HG02759 (cell line): ENCODE measurements around the gene KISS1R.

Source experiments
- ATAC-seq: cut with Tn5 transposase; IDR thresholded peaks from one replicate; pipeline ENCODE4 v1.9.1; 2021; ENCODE audit warnings: mild to moderate bottlenecking, moderate library complexity; ENCODE audit not compliant: unreplicated experiment

The KISS1R gene

GRCh38 chr19:934865-935479, 17.8 kb downstream of the KISS1R start:
- no peak for ATAC-seq

DNA sequence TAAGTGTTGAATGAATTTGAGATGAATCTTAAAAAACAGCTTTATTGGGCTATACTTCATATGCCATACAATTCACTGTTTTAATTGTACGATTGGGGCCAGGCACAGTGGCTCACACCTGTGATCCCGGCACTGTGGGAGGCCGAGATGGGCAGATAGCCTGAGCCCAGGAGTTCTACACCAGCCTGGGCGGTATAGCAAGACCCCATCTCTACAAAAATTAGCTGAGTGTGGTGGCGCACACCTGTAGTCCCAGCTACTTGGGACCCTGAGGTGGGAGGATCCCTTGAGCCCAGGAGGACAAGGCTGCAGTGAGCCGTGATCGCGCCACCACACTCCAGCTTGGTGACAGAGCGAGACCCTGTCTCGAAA, 19.0 kb downstream of the KISS1R start:
- no peak for ATAC-seq

GRCh38 chr19:937259-937694, 20.1 kb downstream of the KISS1R start:
- ATAC-seq: no peak

DNA sequence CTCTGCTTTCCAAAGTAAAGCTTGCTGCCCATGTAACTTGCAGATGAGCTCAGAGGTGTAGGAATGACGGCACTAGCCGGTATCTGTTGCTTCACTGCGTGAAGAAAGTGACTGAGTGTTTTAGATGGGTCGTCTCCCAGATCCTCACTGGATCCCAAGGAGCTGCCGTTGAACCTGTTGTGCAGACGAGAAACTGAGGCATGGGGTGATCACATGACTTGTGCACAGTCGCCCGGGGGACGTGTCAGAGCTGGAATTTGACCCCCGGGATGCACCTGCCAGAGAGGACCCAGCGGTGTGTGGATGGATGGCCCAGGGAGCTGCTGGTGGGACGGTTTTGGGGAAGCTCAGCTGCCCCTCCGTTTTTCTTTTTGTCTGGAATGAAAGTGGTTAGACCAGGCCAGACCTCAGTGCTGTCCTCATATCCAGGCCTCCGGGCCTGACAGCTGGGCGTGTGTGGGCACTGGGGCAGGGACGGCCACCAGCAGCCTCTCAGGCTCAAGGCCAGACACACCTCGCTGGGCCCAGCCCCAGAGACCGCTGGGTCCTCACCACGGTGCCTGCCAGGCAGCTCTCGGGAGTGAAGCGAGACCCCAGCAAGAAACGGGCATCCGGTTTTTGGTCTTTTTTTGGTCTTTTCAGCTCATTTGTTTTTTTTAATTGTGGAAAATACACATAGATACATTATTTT, 21.2 kb downstream of the KISS1R start:
- no peak for ATAC-seq

DNA sequence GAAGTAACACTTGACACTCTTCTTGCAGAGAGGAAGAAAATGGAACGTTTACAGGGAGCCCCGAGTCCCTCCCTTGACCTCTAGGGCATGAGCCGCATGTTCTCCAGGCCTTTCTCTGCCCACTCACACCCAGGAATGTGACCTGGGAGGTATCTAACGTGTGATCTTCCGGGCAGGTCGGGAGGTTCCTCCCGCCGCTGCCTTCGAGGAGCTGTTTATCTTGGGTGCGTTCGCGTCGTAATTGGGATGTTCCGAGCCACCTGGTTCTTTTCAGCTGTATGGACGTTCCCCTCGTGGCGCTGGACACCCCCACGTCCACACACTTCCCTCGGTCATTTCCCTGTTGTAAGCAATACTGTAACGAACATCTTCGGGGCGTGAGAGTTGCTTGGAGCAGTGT, 22.3 kb downstream of the KISS1R start:
- no peak for ATAC-seq

- no peak for ATAC-seq
Observed at GRCh38 chr19:939922-940321, 22.8 kb downstream of the KISS1R start.

DNA sequence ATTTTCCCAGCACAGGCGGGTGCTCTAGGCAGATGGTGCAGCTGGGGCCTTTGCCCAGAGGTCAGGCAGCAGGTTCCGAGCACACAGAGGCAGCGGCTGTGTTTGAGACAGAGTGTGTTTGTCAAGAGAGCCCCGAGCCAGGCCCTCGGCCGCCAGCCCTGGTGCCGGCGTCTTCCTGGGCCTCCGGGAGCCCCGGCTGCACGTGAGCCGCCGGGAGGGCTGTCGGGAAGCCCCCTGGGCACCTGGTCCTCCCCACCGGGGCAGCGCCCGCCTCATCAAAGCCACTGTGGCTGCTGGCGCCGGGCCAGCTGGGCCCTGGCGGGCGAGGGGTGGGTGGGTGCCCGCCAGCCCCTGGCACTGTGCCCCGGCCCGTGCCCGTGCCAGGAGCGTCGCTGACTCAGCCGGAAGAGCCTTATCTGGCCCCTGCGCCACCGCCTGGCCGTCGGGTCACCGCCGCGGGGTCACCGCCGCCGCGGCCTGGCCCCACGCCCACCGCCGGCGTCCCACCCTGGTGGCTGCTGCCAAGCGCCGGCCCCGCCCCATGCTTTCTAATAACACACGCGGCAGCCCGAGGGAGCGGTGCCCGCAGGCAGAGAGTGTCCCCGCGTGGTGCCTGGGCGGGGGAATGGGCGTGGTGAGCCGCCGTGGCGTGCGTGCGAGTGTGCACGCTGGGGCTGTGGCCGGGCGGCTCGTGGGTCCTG, 23.6 kb downstream of the KISS1R start:
- ATAC-seq: peak; percentile 56

- ATAC-seq: no peak
Observed at GRCh38 chr19:941292-942132, 24.4 kb downstream of the KISS1R start.

GRCh38 chr19:942133-942645, 25.1 kb downstream of the KISS1R start:
- no peak for ATAC-seq

DNA sequence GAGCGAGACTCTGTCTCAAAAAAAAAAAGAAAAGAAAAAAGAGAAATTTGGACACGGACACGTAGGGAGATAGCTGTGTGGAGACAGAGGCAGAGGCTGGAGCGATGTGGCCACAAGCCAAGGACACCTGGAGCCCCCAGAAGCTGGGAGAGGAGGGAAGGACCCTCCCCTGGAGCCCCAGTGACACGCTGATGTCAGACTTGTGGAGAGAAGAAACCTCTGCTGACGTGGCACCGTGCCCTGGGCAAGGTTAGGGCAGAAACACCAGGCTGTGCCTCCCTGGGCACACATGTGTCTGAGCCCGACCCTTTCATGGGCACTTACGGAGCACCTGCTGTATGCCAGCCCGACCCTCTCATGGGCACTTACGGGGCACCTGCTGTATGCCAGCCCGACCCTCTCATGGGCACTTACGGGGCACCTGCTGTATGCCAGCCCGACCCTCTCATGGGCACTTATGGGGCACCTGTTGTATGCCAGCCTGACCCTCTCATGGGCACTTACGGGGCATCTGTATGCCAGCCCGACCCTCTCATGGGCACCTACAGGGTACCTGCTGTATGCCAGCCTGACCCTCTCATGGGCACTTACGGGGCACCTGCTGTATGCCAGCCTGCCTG, 26.5 kb downstream of the KISS1R start:
- ATAC-seq: no peak

DNA sequence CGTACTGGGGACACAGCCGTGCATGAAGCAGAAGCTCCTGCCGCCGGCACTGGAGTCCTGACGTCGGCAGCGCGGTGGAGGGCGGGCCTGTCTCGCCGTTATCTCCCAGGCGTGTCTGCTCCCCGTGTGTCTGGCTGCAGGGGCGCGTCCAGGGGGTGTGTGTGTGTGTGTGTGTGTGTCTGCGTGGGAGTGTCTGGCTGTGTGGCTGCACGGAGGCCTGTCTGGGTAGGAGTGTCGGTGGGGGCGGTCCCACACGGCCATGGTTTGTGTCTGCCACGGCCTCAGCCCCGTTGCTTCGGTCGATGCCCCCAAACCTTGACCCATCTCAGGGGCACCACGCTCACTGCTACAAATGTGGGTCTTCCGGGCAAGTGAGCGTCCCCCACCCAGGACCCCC, 27.0 kb downstream of the KISS1R start:
- no peak for ATAC-seq

- ATAC-seq: no peak
Observed at GRCh38 chr19:944663-945241, 27.6 kb downstream of the KISS1R start.

- ATAC-seq: no peak
Observed at GRCh38 chr19:945401-946252, 28.5 kb downstream of the KISS1R start.

- ATAC-seq: peak; percentile 19
Observed at GRCh38 chr19:947090-947706, 30.1 kb downstream of the KISS1R start.

DNA sequence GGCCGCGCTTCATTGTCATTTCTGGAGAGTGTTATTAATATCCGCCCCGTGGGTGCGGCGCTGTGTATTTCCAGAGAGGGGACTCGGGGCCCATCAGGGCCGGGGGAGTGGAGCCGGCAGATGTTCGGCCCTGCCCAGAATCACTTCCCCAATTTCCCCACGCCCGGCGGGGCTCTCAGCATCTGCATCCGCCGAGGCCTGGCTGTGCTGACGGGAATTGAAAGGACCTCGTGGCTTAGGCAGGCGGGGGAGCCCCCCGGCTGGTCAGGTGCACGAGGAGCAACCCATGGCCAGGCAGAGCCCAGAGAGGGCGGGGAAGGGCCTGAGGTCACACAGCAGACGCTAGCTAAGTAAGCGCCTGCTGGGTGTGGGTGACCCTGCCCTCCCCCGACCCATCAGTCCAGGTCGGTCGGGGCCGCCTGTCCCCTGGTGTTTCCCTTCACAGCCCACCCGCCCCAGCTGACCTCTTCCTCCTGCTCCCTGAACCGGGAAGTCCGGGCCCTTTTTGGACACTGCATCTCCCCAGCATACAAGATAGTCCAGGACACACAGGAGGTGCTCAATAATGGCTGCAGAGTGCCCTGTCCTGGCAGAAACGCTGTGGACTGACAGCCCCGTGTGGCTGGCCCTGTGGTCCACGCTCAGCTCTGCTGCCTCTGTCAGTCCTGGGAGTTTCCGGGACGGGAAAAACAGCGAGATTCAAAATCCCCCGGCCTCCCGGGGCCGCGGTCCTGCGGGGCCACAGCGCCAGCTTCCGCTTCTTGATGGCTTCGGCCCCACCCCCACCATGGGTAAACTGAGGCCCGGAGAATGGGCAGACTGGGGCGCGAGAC, 30.8 kb downstream of the KISS1R start:
- ATAC-seq: peak; percentile 70

DNA sequence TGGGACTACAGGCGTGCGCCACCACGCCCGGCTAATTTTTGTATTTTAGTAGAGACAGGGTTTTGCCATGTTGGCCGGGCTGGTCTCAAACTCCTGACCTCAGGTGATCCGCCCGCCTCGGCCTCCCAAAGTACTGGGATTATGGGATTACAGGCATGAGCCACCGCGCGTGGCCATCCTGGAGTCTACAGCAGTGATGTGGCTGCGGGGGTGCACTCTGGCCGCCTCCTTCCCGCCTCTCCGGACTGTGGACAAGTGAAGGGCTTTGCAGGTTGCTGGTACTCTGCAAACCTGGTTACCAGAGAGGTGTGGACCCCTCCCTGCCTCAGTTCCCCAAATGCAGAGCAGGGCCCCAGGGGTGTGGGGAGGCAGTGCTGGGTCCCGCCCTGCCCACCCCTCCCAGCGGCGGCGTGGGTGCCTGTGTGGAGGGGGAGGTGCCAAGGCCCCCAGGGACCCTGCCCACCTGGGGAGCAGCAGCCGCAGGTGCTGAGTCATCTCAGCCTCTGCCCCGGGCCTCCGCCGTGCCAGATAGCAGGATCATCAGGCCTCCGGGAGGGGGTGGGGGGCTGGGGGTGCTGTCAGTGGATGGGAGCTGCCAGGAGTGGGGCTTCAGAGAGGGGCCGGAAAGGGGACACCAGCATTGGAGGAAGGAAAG, 31.8 kb downstream of the KISS1R start:
- no peak for ATAC-seq

DNA sequence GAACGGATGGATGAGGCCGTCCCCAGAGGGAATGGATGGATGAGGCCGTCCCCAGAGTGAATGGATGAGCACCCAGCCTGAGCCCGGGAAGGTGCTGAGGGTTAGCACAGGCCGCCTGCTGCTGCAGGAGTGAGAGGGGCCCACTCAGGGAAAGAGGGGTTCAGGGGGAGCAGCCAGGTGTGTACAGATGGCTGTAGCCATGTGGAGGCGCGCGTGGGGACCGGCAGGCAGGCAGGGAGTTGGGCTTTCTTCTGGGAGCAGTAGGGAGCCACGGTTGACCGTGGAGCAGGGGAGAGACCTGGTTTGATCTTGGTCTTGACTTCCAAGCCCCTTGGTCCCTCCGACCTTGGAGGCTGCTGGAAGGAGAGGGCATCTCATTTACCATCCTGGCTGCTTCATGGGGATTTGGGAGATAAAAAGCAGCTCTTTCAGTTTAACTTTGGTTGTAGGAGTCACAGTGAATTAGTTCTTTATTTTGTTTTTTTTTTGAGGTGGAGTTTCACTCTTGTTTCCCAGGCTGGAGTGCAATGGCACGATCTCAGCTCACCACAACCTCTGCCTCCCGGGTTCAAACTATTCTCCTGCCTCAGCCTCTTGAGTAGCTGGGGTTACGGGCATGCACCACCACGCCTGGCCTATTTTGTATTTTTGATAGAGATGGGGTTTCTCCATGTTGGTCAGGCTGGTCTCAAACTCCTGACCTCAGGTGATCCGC, 33.4 kb downstream of the KISS1R start:
- ATAC-seq: no peak
